ENCODE results near the gene MED13L. TPM values are rescaled to one million over a fixed set of nuclear protein-coding genes. Genes with fewer than 3 reads are reported as not detected.

The MED13L gene
- total and polyA plus RNA-seq, 11 donors: 12.2 to 84.1 (median 60.2) TPM

DNA sequence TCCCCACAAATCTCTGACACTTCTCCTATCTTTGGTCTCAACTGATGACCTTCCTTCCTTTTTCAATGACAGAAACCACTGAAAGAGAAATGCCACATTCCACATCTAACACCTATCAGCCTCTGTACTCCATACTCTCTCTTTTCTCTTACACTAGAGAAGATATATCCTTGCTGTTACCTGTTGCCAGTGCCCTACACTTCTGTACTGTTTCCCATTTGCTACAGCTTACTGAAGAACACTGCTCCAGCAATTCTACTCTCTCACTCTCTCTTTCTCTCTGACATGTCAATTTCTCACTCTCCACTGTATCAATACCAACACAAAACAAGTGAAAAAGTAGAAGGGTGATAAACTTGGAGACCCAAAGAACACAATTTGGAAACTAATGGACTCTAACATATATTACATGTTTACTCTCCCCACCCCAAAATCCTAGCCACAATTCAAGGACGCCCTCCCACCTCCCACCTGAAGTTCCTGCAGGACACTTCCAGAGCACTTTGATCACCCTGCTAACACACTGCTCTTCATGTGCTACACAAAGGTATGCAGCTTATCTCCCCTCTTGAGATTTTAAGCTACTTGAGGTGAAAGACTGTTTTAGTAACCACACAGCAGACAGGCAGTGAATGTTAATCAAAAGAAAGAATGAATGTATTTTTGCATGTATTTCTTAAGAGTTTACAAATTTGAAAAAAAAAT, 95.0 kb downstream of the MED13L start:
- H3K36me3 ChIP-seq: no peaks in the 10 kb centered on the region
- DNase-seq (no peak), ATAC-seq (no peak)
- 63 to 72% (median 67%) methylated on average over 1 of the region's 1 CpG for WGBS, 4 donors
- H3K27me3 ChIP-seq: no peaks in the 10 kb centered on the region
- intact Hi-C loops (cut with DNase I): no loop called here
- H3K27ac ChIP-seq: no peak overlapping the region
- peaks cover 0 to 77% (median 41%) of the 10 kb centered on the region in 12 donors for H3K4me1 ChIP-seq
- TF ChIP-seq, protein P1, sequence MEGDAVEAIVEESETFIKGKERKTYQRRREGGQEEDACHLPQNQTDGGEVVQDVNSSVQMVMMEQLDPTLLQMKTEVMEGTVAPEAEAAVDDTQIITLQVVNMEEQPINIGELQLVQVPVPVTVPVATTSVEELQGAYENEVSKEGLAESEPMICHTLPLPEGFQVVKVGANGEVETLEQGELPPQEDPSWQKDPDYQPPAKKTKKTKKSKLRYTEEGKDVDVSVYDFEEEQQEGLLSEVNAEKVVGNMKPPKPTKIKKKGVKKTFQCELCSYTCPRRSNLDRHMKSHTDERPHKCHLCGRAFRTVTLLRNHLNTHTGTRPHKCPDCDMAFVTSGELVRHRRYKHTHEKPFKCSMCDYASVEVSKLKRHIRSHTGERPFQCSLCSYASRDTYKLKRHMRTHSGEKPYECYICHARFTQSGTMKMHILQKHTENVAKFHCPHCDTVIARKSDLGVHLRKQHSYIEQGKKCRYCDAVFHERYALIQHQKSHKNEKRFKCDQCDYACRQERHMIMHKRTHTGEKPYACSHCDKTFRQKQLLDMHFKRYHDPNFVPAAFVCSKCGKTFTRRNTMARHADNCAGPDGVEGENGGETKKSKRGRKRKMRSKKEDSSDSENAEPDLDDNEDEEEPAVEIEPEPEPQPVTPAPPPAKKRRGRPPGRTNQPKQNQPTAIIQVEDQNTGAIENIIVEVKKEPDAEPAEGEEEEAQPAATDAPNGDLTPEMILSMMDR (IDR thresholded peaks at IDR 0.05): no peak
- TF ChIP-seq POLR2A (IDR thresholded peaks at IDR 0.05): no peak
- H3K4me3 ChIP-seq: no peak overlapping the region
- no peaks in the 10 kb centered on the region for H3K9me3 ChIP-seq

DNA sequence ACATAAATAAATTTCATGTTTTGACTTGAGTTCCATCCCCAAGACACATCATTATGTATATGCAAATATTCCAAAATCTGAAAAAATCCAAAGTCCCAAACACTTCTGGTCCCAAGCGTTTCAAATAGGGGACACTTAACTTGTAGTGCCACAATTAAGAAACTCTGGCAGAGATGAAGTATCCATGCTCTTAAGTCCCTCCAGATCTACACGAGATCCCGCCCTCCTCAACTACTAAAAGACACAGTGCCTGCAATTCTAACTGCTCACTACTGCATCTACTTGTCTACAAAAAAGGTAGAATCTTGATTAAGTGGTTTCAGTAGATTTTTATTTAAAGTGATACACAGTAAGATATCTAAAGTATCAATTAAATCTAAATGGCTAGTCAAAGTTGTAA, 97.0 kb downstream of the MED13L start:
- 64 to 69% (median 66%) methylated on average over 3 of the region's 3 CpGs for WGBS, 4 donors
- no peaks in the 10 kb centered on the region for H3K27me3 ChIP-seq
- no peak for ATAC-seq
- peaks cover 0 to 72% (median 26%) of the 10 kb centered on the region in 12 donors for H3K4me1 ChIP-seq
- H3K27ac ChIP-seq: no peak overlapping the region
- intact Hi-C loops (cut with DNase I): no loop called here
- DNase-seq: no peak
- H3K4me3 ChIP-seq: no peak overlapping the region
- TF ChIP-seq, protein P1 (IDR thresholded peaks at IDR 0.05): no peak
- TF ChIP-seq POLR2A (IDR thresholded peaks at IDR 0.05): no peak
- no peaks in the 10 kb centered on the region for H3K9me3 ChIP-seq
- no peaks in the 10 kb centered on the region for H3K36me3 ChIP-seq

DNA sequence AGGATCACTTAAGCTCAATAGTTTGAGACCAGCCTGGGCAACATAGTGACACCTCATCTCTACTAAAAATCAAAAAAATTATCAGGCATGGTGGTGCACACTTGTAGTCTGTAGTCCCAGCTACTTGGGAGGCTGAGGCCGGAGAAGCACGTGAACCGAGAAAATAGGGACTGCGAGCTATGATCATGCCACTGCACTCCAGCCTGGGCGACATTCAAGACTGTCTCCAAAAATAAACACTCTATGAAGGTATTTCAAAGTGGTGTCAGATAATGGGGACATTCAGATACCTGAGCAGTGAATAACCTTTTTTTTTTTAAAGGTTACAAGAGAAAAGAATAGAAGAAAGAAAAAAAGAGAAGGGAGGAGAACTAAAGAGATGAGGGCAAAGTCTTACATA, 98.1 kb downstream of the MED13L start:
- TF ChIP-seq, protein P1 (IDR thresholded peaks at IDR 0.05): no peak
- no peak for TF ChIP-seq POLR2A (IDR thresholded peaks at IDR 0.05)
- no peak overlapping the region for H3K4me3 ChIP-seq
- H3K27me3 ChIP-seq: no peaks in the 10 kb centered on the region
- intact Hi-C loops (cut with DNase I): no loop called here
- H3K27ac ChIP-seq: no peak overlapping the region
- H3K9me3 ChIP-seq: no peaks in the 10 kb centered on the region
- H3K36me3 ChIP-seq: no peaks in the 10 kb centered on the region
- H3K4me1 ChIP-seq: peaks cover 0 to 72% (median 26%) of the 10 kb centered on the region in 12 donors
- 59 to 71% (median 65%) methylated on average over 5 of the region's 5 CpGs for WGBS, 4 donors
- DNase-seq (no peak), ATAC-seq (no peak)

DNA sequence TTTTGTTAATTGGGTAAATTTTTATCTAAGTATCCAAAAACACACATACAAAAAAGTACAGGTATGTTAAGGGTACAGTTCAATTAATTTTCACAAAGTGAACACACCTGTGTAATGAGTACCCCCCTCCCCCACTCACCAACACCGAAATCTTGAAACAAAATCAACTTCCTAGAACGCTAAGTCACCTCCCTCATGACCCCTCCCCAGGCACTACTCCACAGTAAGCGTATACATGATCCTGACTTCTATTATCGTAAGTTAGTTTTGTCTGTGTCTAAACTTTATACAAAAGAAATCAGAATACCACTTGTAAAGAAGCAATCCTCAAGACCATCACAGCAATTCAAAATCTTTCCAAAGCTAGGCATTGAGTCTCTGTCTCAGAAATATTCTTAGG, 100.5 kb downstream of the MED13L start:
- Histone ChIP-seq H3K4me1 (peaks cover 0 to 68% (median 24%) of the 10 kb centered on the region in 12 donors), H3K27me3 (no peaks in the 10 kb centered on the region), H3K9me3 (no peaks in the 10 kb centered on the region), H3K27ac (no peak overlapping the region), H3K36me3 (no peaks in the 10 kb centered on the region), H3K4me3 (no peak overlapping the region)
- ATAC-seq: no peak
- intact Hi-C loops (cut with DNase I): no loop called here
- no peak for TF ChIP-seq POLR2A (IDR thresholded peaks at IDR 0.05)
- TF ChIP-seq, protein P1 (IDR thresholded peaks at IDR 0.05): no peak
- no peak for DNase-seq
- 96 to 98% (median 97%) methylated on average over 4 of the region's 4 CpGs for WGBS, 4 donors

All from heart left ventricle (tissue), 16 donors.